Progenitor cell of endocrine pancreas (in vitro differentiated cells): ENCODE measurements around the gene ABITRAM. TPM values are rescaled to one million over a fixed set of nuclear protein-coding genes. Genes with fewer than 3 reads are reported as not detected.

Experiments
- DNase-seq: peaks from one replicate; pipeline ENCODE4 v3.0.0; 2021; ENCODE audit warnings: low spot score; ENCODE audit not compliant: unreplicated experiment
- H3K27ac Mint-ChIP-seq: 2 replicates; pipeline ENCODE4 v1.8.0; 2021; ENCODE audit warnings: mild to moderate bottlenecking, moderate library complexity, mixed read lengths
- H3K27me3 Mint-ChIP-seq: 2 replicates; pipeline ENCODE4 v1.8.0; 2021; ENCODE audit warnings: mixed read lengths
- H3K36me3 Mint-ChIP-seq: 2 replicates; pipeline ENCODE4 v1.8.0; 2022; ENCODE audit warnings: mixed read lengths; ENCODE audit not compliant: insufficient read depth
- H3K4me1 Mint-ChIP-seq: 2 replicates; pipeline ENCODE4 v1.8.0; 2021; ENCODE audit warnings: low read depth, mixed read lengths
- H3K4me3 Mint-ChIP-seq: 2 replicates; pipeline ENCODE4 v1.8.0; 2021; ENCODE audit warnings: low read depth, mild to moderate bottlenecking, moderate library complexity, mixed read lengths
- H3K9me3 Mint-ChIP-seq: 2 replicates; pipeline ENCODE4 v1.8.0; 2021; ENCODE audit warnings: low read depth, mixed read lengths
- total RNA-seq: library from RNA; stranded (reverse); gene quantifications from 2 replicates; pipeline ENCODE4 v1.2.1, GENCODE V29; 2021
- TF ChIP-seq, protein P1 (sequence below): fragments of 200-600 bp; sonication (generic); IDR thresholded peaks from one replicate; pipeline ENCODE4 v1.5.0; 2021; ENCODE audit warnings: antibody characterized with exemption, mild to moderate bottlenecking; ENCODE audit not compliant: unreplicated experiment

ABITRAM gene
- total RNA-seq, 1 donor from 2014 or later: 14.7 TPM

GRCh38 chr9:108904161-108904560 lies 30.0 kb upstream of the ABITRAM start:
- Mint-ChIP-seq H3K4me3 (no peak overlapping the region), H3K27ac (no peak overlapping the region), H3K36me3 (peaks cover 36% of the 10 kb centered on the region), H3K9me3 (no peaks in the 10 kb centered on the region), H3K27me3 (no peaks in the 10 kb centered on the region), H3K4me1 (peaks cover 1% of the 10 kb centered on the region)
- TF ChIP-seq, protein P1, sequence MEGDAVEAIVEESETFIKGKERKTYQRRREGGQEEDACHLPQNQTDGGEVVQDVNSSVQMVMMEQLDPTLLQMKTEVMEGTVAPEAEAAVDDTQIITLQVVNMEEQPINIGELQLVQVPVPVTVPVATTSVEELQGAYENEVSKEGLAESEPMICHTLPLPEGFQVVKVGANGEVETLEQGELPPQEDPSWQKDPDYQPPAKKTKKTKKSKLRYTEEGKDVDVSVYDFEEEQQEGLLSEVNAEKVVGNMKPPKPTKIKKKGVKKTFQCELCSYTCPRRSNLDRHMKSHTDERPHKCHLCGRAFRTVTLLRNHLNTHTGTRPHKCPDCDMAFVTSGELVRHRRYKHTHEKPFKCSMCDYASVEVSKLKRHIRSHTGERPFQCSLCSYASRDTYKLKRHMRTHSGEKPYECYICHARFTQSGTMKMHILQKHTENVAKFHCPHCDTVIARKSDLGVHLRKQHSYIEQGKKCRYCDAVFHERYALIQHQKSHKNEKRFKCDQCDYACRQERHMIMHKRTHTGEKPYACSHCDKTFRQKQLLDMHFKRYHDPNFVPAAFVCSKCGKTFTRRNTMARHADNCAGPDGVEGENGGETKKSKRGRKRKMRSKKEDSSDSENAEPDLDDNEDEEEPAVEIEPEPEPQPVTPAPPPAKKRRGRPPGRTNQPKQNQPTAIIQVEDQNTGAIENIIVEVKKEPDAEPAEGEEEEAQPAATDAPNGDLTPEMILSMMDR: no peak
- no peak for DNase-seq

DNA sequence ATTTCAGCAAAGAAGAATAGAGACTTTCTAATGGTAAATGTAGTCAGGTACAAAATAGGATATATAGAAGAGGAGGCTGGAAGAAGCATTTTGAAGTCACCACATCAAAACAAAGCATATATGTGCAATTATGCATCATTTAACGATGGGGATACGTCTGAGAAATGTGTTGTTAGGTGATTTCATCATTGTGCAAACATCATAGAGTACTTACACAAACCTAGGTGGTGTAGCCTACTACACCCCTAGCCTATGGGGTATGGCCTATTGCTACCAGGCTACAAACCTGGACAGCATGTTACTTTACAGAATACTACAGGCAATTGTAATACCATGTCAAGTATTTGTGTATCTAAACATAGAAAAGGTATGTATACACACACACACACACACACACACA lies 28.7 kb upstream of the ABITRAM start:
- DNase-seq: no peak
- Mint-ChIP-seq H3K27me3 (no peaks in the 10 kb centered on the region), H3K4me1 (peaks cover 1% of the 10 kb centered on the region), H3K27ac (no peak overlapping the region), H3K36me3 (peaks cover 40% of the 10 kb centered on the region), H3K4me3 (no peak overlapping the region), H3K9me3 (no peaks in the 10 kb centered on the region)
- TF ChIP-seq, protein P1: no peak

GRCh38 chr9:108910402-108910801 lies 23.8 kb upstream of the ABITRAM start:
- Mint-ChIP-seq H3K27ac (no peak overlapping the region), H3K4me3 (no peak overlapping the region), H3K9me3 (no peaks in the 10 kb centered on the region), H3K36me3 (peaks cover 35% of the 10 kb centered on the region), H3K27me3 (no peaks in the 10 kb centered on the region), H3K4me1 (no peaks in the 10 kb centered on the region)
- TF ChIP-seq, protein P1: no peak
- DNase-seq: no peak

GRCh38 chr9:108910914-108911313 lies 23.3 kb upstream of the ABITRAM start:
- no peak overlapping the region for H3K27ac Mint-ChIP-seq
- no peak overlapping the region for H3K4me3 Mint-ChIP-seq
- peaks cover 36% of the 10 kb centered on the region for H3K36me3 Mint-ChIP-seq
- no peaks in the 10 kb centered on the region for H3K4me1 Mint-ChIP-seq
- no peaks in the 10 kb centered on the region for H3K27me3 Mint-ChIP-seq
- TF ChIP-seq, protein P1: no peak
- no peak for DNase-seq
- H3K9me3 Mint-ChIP-seq: no peaks in the 10 kb centered on the region

DNA sequence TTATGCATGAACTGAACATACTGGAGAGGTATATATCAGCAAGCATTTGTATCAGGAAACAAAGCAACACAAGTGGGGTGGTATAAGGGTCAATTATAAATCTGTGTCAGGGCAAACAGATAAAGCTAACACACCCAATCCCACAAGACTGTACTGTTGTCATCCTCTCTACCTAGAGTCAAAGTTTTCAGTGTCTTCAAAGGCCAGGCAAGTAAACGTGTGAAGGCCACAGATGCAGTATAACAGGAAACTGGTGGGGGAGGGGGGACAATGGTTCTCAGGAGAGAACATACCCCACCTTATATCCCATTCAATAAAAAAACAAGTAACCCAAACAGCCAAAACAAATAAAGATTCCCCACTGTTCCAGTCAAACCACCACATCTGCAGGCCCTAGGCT lies 22.4 kb upstream of the ABITRAM start:
- Mint-ChIP-seq H3K27me3 (no peaks in the 10 kb centered on the region), H3K36me3 (peaks cover 37% of the 10 kb centered on the region), H3K9me3 (no peaks in the 10 kb centered on the region), H3K4me3 (no peak overlapping the region), H3K4me1 (no peaks in the 10 kb centered on the region), H3K27ac (no peak overlapping the region)
- TF ChIP-seq, protein P1: no peak
- no peak for DNase-seq
